ENCODE measurements around the gene TBCK. TPM values are rescaled to one million over a fixed set of nuclear protein-coding genes. Genes with fewer than 3 reads are reported as not detected.

The TBCK gene
- total and polyA plus RNA-seq, 2 of the 13 experiments (the other 11 are each of a cell fraction or from before 2014, with no cell fraction given) = 51.0 to 62.4 TPM

GRCh38 chr4:106208481-106209460 lies 107.2 kb downstream of the TBCK start:
- Histone ChIP-seq H4K20me1 (ENCODE audit: insufficient read depth, low read length) (no peaks in the 10 kb centered on the region), H3K4me3 (replicated peaks in 1 of 3; ENCODE audit: insufficient read depth in 1 of 3, low read depth in 2 of 3, low read length in 3 of 3) (no peak overlapping the region), H3K79me2 (ENCODE audit: insufficient read depth, low read length) (no peaks in the 10 kb centered on the region), H3K36me3 (replicated peaks in 1 of 2; ENCODE audit: control insufficient read depth in 1 of 2, insufficient read depth in 2 of 2, low read length in 2 of 2) (peaks cover 1 to 22% of the 10 kb centered on the region in 2 experiments; a peak in 3 of 5 replicates), H2AFZ (ENCODE audit: low read length) (no peak overlapping the region), H3K9ac (ENCODE audit: insufficient read depth, low read depth, low read length) (no peak overlapping the region), H3K9me3 (ENCODE audit: low read length) (no peaks in the 10 kb centered on the region), H3K27ac (ENCODE audit: extremely low read length, insufficient read depth, low read length) (no peak overlapping the region), H3K4me2 (ENCODE audit: low read depth, low read length) (no peak overlapping the region), H3K4me1 (ENCODE audit: insufficient read depth, low read length) (no peaks in the 10 kb centered on the region), H3K27me3 (ENCODE audit: control insufficient read depth in 1 of 2, insufficient read depth in 2 of 2, low read length in 2 of 2) (no peaks in the 10 kb centered on the region)
- peak; percentile 29; the same call in 2 of the 3 replicates for ATAC-seq
- intact Hi-C loops (cut with micrococcal nuclease; ENCODE audit: unreplicated experiment) = loop anchor here (10.0 kb wide), 2 partner anchors 314 to 684 kb away; partner anchors contain the start of gene NPNT
- in situ Hi-C loops (cut with HindIII; ENCODE audit: extremely low pct_ligation_motif_present, low pct_unique_long_range_greater_than_20kb) = no loop called here
- 92% methylated on average over 2 of the region's 5 CpGs for WGBS (ENCODE audit: low lambda C conversion rate)
- ChIA-PET CTCF (ENCODE audit: low intra/inter-chr PET ratio, low total read pairs) (no interaction called here), POLR2A (no interaction called here)
- no peak for DNase-seq (ENCODE audit: low spot score)
- no peak for FAIRE-seq
- BruUV-seq (replicated peaks) = no TSS peak
- TF ChIP-seq ISL2 (CRISPR knock-in tag; IDR thresholded peaks at IDR 0.05) (no peak), RBM22 (optimal IDR thresholded peaks at IDR 0.05; ENCODE audit: low read length) (peak; percentile 36), ZFP62 (CRISPR knock-in tag; IDR thresholded peaks at IDR 0.05) (no peak)

GRCh38 chr4:106201373-106201772 lies 114.6 kb downstream of the TBCK start:
- Histone ChIP-seq H3K27ac (ENCODE audit: extremely low read length, insufficient read depth, low read length) (no peak overlapping the region), H3K36me3 (replicated peaks in 1 of 2; ENCODE audit: control insufficient read depth in 1 of 2, insufficient read depth in 2 of 2, low read length in 2 of 2) (no peaks in the 10 kb centered on the region; a peak in 1 of 5 replicates), H3K79me2 (ENCODE audit: insufficient read depth, low read length) (no peaks in the 10 kb centered on the region), H3K4me1 (ENCODE audit: insufficient read depth, low read length) (no peaks in the 10 kb centered on the region), H3K9me3 (ENCODE audit: low read length) (no peaks in the 10 kb centered on the region), H3K4me3 (replicated peaks in 1 of 3; ENCODE audit: insufficient read depth in 1 of 3, low read depth in 2 of 3, low read length in 3 of 3) (no peak overlapping the region), H3K4me2 (ENCODE audit: low read depth, low read length) (no peak overlapping the region), H3K9ac (ENCODE audit: insufficient read depth, low read depth, low read length) (no peak overlapping the region), H4K20me1 (ENCODE audit: insufficient read depth, low read length) (no peaks in the 10 kb centered on the region), H3K27me3 (ENCODE audit: control insufficient read depth in 1 of 2, insufficient read depth in 2 of 2, low read length in 2 of 2) (no peaks in the 10 kb centered on the region), H2AFZ (ENCODE audit: low read length) (no peak overlapping the region)
- no TSS peak for BruUV-seq (replicated peaks)
- ChIA-PET CTCF (ENCODE audit: low intra/inter-chr PET ratio, low total read pairs) (no interaction called here), POLR2A (no interaction called here)
- TF ChIP-seq STAG1 (CRISPR knock-in tag; IDR thresholded peaks at IDR 0.05) (peak; percentile 70), MYNN (CRISPR knock-in tag; IDR thresholded peaks at IDR 0.05; ENCODE audit: low read depth) (no peak), TERF1 (CRISPR knock-in tag; IDR thresholded peaks at IDR 0.05) (no peak), BRD4 (CRISPR knock-in tag; IDR thresholded peaks at IDR 0.05) (no peak), CTCF (CRISPR knock-in tag; IDR thresholded peaks at IDR 0.05) (peak; percentile 56), ZMAT5 (CRISPR knock-in tag; IDR thresholded peaks at IDR 0.05; ENCODE audit: borderline replicate concordance, low read depth) (no peak)
- FAIRE-seq (no peak), ATAC-seq (peak; percentile 66; the same call in 2 of the 3 replicates), DNase-seq (ENCODE audit: low spot score) (peak; percentile 7)
- in situ Hi-C loops (cut with HindIII; ENCODE audit: extremely low pct_ligation_motif_present, low pct_unique_long_range_greater_than_20kb) (no loop called here), intact Hi-C loops (cut with micrococcal nuclease; ENCODE audit: unreplicated experiment) (loop anchor here (2.0 to 10.0 kb wide), 3 partner anchors 307 to 677 kb away; partner anchors contain the start of gene NPNT)
